ENCODE measurements around the gene TRUB2. TPM values are rescaled to one million over a fixed set of nuclear protein-coding genes. Genes with fewer than 3 reads are reported as not detected.

Gene TRUB2
- polyA plus RNA-seq, 2 donors, result 12.5 to 18.8 TPM

DNA sequence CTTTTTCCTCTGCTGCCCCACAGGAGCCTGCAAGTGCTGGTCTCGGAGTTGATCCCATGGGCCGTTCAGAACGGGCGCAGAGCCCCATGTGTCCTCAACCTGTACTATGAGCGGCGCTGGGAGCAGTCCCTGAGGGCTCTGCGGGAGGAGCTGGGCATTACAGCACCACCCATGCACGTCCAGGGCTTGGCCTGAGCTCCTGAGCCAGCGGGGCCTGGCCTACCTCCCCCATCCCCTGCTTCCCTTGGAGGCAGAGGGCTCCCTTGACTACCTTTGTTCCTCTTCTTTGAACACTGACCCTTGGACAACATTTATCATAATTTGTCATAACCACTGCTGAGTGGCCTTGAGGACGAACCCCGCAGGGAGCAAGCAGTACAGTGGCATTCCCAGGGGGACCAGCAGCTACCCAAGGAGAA lies 11.2 kb upstream of the TRUB2 start:
- no peak overlapping the region for H3K4me3 ChIP-seq (ENCODE audit: low read depth in 1 of 2, low read length in 2 of 2)
- H3K36me3 ChIP-seq (ENCODE audit: control insufficient read depth in 2 of 2, insufficient read depth in 2 of 2, low read length in 1 of 2), result peaks cover 11 to 21% of the 10 kb centered on the region in 2 donors
- H3K9me3 ChIP-seq (ENCODE audit: control insufficient read depth in 2 of 2, insufficient read depth in 1 of 2, low read depth in 1 of 2, low read length in 1 of 2), result no peaks in the 10 kb centered on the region
- H3K27me3 ChIP-seq (ENCODE audit: control insufficient read depth in 1 of 2, insufficient read depth in 2 of 2, low read length in 2 of 2), result no peaks in the 10 kb centered on the region
- WGBS, 2 donors, result 84% methylated on average over 11 of the region's 11 CpGs
- peaks cover 0 to 3% of the 10 kb centered on the region in 2 donors for H3K4me1 ChIP-seq (ENCODE audit: control insufficient read depth in 2 of 2, insufficient read depth in 2 of 2, low read length in 1 of 2)
- no peak overlapping the region for H3K27ac ChIP-seq (ENCODE audit: low read depth in 2 of 2, low read length in 1 of 2)

DNA sequence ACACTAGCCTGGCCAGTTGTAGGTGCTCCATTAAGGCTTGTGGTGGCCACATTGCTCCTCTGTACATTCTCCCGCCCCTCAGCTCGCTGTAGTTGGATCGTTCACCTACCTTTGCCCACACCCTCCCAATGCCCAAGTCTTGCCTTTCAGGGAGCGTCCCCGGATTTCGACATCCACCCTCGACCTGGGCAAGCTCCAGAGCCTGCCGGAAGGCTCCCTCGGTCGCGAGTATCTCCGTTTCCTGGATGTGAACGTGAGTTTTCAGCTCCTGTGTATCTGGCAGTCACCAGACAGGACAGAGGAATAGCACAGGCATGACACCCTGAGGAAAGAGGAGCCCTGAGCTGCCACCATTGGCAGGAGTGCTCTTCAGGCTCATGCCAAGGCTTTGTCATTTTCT lies 3.4 kb upstream of the TRUB2 start:
- no peaks in the 10 kb centered on the region for H3K9me3 ChIP-seq (ENCODE audit: control insufficient read depth in 2 of 2, insufficient read depth in 1 of 2, low read depth in 1 of 2, low read length in 1 of 2)
- H3K27me3 ChIP-seq (ENCODE audit: control insufficient read depth in 1 of 2, insufficient read depth in 2 of 2, low read length in 2 of 2), result no peaks in the 10 kb centered on the region
- 67 to 68% methylated on average over 13 of the region's 13 CpGs for WGBS, 2 donors
- peak overlapping the region; percentile 57 to 87 for H3K27ac ChIP-seq (ENCODE audit: low read depth in 2 of 2, low read length in 1 of 2)
- H3K36me3 ChIP-seq (ENCODE audit: control insufficient read depth in 2 of 2, insufficient read depth in 2 of 2, low read length in 1 of 2), result peaks cover 3 to 8% of the 10 kb centered on the region in 2 donors
- no peak overlapping the region for H3K4me3 ChIP-seq (ENCODE audit: low read depth in 1 of 2, low read length in 2 of 2)
- H3K4me1 ChIP-seq (ENCODE audit: control insufficient read depth in 2 of 2, insufficient read depth in 2 of 2, low read length in 1 of 2), result peaks cover 0 to 11% of the 10 kb centered on the region in 2 donors

DNA sequence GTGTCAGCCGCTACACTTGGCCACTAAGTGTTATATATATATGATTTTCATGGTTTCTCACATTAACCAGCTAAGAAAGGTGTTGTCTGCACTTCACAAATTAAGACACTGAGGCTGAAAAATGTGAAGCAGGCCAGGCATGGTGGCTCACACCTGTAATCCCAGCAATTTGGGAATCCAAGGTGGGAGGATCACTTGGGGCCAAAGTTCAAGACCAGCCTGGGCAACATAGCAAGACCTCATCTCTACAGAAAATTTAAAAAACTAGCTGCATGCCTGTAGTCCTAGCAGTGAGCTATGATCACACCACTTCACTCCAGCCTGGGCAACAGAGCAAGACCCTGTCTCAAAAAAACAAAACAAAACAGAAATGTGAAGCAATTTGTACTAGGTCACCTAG lies 2.2 kb upstream of the TRUB2 start:
- H3K4me3 ChIP-seq (ENCODE audit: low read depth in 1 of 2, low read length in 2 of 2), result no peak overlapping the region
- 92 to 97% methylated on average over 1 of the region's 1 CpG for whole genome bisulfite sequencing, 2 donors
- no peak overlapping the region for H3K27ac ChIP-seq (ENCODE audit: low read depth in 2 of 2, low read length in 1 of 2)
- no peaks in the 10 kb centered on the region for H3K9me3 ChIP-seq (ENCODE audit: control insufficient read depth in 2 of 2, insufficient read depth in 1 of 2, low read depth in 1 of 2, low read length in 1 of 2)
- H3K4me1 ChIP-seq (ENCODE audit: control insufficient read depth in 2 of 2, insufficient read depth in 2 of 2, low read length in 1 of 2), result peaks cover 0 to 11% of the 10 kb centered on the region in 2 donors
- peaks cover 3 to 8% of the 10 kb centered on the region in 2 donors for H3K36me3 ChIP-seq (ENCODE audit: control insufficient read depth in 2 of 2, insufficient read depth in 2 of 2, low read length in 1 of 2)
- H3K27me3 ChIP-seq (ENCODE audit: control insufficient read depth in 1 of 2, insufficient read depth in 2 of 2, low read length in 2 of 2), result no peaks in the 10 kb centered on the region

DNA sequence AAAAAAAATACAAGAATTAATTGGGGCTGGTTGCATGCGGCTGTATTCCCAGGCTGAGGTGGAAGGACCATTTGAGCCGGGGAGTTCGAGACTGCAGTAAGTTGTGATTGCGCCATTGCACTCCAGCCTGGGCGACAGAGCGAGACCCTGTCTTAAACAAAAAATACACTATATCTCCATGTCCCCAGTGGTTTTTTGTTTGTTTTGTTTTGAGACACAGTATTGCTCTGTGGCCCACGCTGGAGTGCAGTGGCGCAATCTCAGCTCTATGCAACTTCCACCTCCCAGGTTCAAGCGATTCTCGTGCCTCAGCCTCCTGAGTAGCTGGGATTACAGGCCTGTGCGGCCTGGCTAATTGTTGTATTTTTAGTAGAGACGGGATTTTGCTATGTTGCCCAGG lies 1.5 kb upstream of the TRUB2 start:
- Histone ChIP-seq H3K4me3 (ENCODE audit: low read depth in 1 of 2, low read length in 2 of 2) (peak overlapping the region in 1 of 2 donors; percentile 99), H3K27ac (ENCODE audit: low read depth in 2 of 2, low read length in 1 of 2) (no peak overlapping the region), H3K27me3 (ENCODE audit: control insufficient read depth in 1 of 2, insufficient read depth in 2 of 2, low read length in 2 of 2) (no peaks in the 10 kb centered on the region), H3K4me1 (ENCODE audit: control insufficient read depth in 2 of 2, insufficient read depth in 2 of 2, low read length in 1 of 2) (peaks cover 0 to 11% of the 10 kb centered on the region in 2 donors), H3K9me3 (ENCODE audit: control insufficient read depth in 2 of 2, insufficient read depth in 1 of 2, low read depth in 1 of 2, low read length in 1 of 2) (no peaks in the 10 kb centered on the region), H3K36me3 (ENCODE audit: control insufficient read depth in 2 of 2, insufficient read depth in 2 of 2, low read length in 1 of 2) (peaks cover 3 to 8% of the 10 kb centered on the region in 2 donors)
- WGBS, 2 donors, result 85 to 88% methylated on average over 12 of the region's 12 CpGs

DNA sequence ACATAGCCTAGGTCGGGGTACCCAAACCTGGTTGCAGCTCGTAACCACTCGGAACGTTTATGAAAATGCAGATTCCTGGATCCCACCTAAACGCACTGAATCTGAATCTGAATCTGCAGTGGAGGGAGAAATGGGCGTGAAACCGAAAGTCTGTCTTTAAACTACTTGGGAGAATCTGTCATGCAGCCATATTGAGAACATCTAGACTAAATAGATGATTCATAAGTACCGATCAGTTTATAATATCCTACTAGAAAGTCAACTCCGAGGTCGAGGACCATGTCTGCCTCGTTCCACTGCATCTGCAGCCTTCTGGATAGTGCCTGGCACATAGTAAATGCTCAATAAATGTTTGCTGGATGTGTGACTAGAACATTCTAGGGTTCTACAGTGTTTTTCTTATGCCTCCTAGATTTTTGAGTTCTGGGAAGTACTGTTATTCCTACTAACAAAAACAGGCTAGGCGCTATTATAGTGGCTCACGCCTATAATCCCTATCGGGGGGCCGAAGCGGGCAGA lies 1.0 kb upstream of the TRUB2 start:
- H3K4me1 ChIP-seq (ENCODE audit: control insufficient read depth in 2 of 2, insufficient read depth in 2 of 2, low read length in 1 of 2), result peaks cover 0 to 8% of the 10 kb centered on the region in 2 donors
- H3K9me3 ChIP-seq (ENCODE audit: control insufficient read depth in 2 of 2, insufficient read depth in 1 of 2, low read depth in 1 of 2, low read length in 1 of 2), result no peaks in the 10 kb centered on the region
- H3K27ac ChIP-seq (ENCODE audit: low read depth in 2 of 2, low read length in 1 of 2), result peak overlapping the region; percentile 95 to 100
- peaks cover 3 to 5% of the 10 kb centered on the region in 2 donors for H3K36me3 ChIP-seq (ENCODE audit: control insufficient read depth in 2 of 2, insufficient read depth in 2 of 2, low read length in 1 of 2)
- WGBS, 2 donors, result 20 to 22% methylated on average over 16 of the region's 16 CpGs
- peak overlapping the region; percentile 93 to 99 for H3K4me3 ChIP-seq (ENCODE audit: low read depth in 1 of 2, low read length in 2 of 2)
- H3K27me3 ChIP-seq (ENCODE audit: control insufficient read depth in 1 of 2, insufficient read depth in 2 of 2, low read length in 2 of 2), result no peaks in the 10 kb centered on the region

DNA sequence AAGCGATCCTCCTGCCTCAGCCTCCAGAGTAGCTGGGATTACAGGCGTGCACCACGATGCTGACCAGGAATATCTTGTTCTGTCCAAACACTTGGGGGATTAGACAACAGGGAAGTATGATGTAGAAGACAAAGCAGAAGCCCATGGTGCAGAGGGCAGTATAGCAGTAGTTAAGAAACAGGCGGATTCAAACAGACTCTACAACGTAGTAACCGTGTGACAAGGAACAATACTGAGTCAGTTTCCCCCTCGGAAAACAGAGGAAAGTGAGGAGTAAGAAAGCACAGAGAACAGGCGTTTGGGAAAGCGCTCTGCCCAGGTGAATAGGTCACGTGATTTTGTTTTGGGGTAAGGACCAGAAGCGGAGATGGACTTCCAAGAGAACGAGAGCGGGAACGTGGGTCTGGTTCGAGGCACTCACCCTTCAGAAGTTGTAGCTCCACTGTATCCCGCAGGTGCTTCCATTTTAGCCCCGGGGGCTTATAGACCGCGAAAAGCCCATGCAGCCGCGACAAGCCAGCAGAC lies 306 bp downstream of the TRUB2 start:
- H3K36me3 ChIP-seq (ENCODE audit: control insufficient read depth in 2 of 2, insufficient read depth in 2 of 2, low read length in 1 of 2), result peaks cover 3 to 8% of the 10 kb centered on the region in 2 donors
- H3K27me3 ChIP-seq (ENCODE audit: control insufficient read depth in 1 of 2, insufficient read depth in 2 of 2, low read length in 2 of 2), result no peaks in the 10 kb centered on the region
- peak overlapping the region; percentile 95 to 100 for H3K27ac ChIP-seq (ENCODE audit: low read depth in 2 of 2, low read length in 1 of 2)
- H3K4me3 ChIP-seq (ENCODE audit: low read depth in 1 of 2, low read length in 2 of 2), result peak overlapping the region; percentile 93 to 99
- H3K4me1 ChIP-seq (ENCODE audit: control insufficient read depth in 2 of 2, insufficient read depth in 2 of 2, low read length in 1 of 2), result peaks cover 0 to 8% of the 10 kb centered on the region in 2 donors
- no peaks in the 10 kb centered on the region for H3K9me3 ChIP-seq (ENCODE audit: control insufficient read depth in 2 of 2, insufficient read depth in 1 of 2, low read depth in 1 of 2, low read length in 1 of 2)
- 1 to 2% methylated on average over 21 of the region's 21 CpGs for WGBS, 2 donors

DNA sequence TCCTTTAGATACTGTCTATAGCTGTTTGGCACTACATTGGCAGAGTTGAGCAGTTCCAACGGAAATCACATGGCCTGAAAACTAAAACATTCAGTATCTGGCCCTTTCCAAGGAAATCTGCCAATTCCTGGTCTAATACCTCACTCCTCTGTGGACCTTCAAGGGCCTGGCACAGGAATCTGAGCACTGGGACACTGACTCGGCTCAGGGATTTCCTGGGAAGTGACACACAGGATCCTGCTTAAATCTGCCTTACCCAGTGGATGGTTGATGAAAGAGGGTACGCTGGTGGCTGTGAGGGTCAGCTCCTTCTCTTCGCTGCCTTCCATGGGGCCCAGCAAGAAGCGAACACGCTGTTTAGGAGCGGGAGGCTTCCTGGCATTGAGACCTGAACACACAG lies 904 bp downstream of the TRUB2 start:
- H3K4me1 ChIP-seq (ENCODE audit: control insufficient read depth in 2 of 2, insufficient read depth in 2 of 2, low read length in 1 of 2), result peaks cover 0 to 8% of the 10 kb centered on the region in 2 donors
- peaks cover 3 to 12% of the 10 kb centered on the region in 2 donors for H3K36me3 ChIP-seq (ENCODE audit: control insufficient read depth in 2 of 2, insufficient read depth in 2 of 2, low read length in 1 of 2)
- peak overlapping the region in 1 of 2 donors; percentile 99 for H3K4me3 ChIP-seq (ENCODE audit: low read depth in 1 of 2, low read length in 2 of 2)
- WGBS, 2 donors, result 78 to 80% methylated on average over 7 of the region's 7 CpGs
- peak overlapping the region in 1 of 2 donors; percentile 63 for H3K27ac ChIP-seq (ENCODE audit: low read depth in 2 of 2, low read length in 1 of 2)
- no peaks in the 10 kb centered on the region for H3K9me3 ChIP-seq (ENCODE audit: control insufficient read depth in 2 of 2, insufficient read depth in 1 of 2, low read depth in 1 of 2, low read length in 1 of 2)
- no peaks in the 10 kb centered on the region for H3K27me3 ChIP-seq (ENCODE audit: control insufficient read depth in 1 of 2, insufficient read depth in 2 of 2, low read length in 2 of 2)

DNA sequence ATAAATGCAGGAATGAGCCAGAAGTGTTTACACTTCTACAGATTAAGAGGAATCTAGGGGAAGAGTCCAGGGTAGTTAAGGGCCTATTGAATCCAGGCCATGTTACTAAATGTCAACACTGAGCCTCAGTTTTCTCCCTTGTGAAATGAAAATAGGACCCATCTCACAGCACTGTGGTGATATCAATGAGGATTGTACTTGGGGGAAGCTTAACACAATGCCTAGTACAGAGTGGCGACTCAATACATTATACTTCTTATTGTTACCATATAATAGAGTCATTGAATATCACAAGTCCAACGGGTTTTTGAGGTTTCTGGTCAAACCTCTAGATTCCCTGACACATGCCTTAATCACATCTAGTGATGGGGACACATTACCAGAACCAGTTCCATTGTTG lies 4.6 kb downstream of the TRUB2 start:
- Histone ChIP-seq H3K9me3 (ENCODE audit: control insufficient read depth in 2 of 2, insufficient read depth in 1 of 2, low read depth in 1 of 2, low read length in 1 of 2) (no peaks in the 10 kb centered on the region), H3K27ac (ENCODE audit: low read depth in 2 of 2, low read length in 1 of 2) (peak overlapping the region; percentile 57 to 78), H3K4me1 (ENCODE audit: control insufficient read depth in 2 of 2, insufficient read depth in 2 of 2, low read length in 1 of 2) (peaks cover 0 to 5% of the 10 kb centered on the region in 2 donors), H3K36me3 (ENCODE audit: control insufficient read depth in 2 of 2, insufficient read depth in 2 of 2, low read length in 1 of 2) (peaks cover 0 to 24% of the 10 kb centered on the region in 2 donors), H3K27me3 (ENCODE audit: control insufficient read depth in 1 of 2, insufficient read depth in 2 of 2, low read length in 2 of 2) (no peaks in the 10 kb centered on the region), H3K4me3 (ENCODE audit: low read depth in 1 of 2, low read length in 2 of 2) (no peak overlapping the region)
- 61 to 71% methylated on average over 2 of the region's 2 CpGs for WGBS, 2 donors

DNA sequence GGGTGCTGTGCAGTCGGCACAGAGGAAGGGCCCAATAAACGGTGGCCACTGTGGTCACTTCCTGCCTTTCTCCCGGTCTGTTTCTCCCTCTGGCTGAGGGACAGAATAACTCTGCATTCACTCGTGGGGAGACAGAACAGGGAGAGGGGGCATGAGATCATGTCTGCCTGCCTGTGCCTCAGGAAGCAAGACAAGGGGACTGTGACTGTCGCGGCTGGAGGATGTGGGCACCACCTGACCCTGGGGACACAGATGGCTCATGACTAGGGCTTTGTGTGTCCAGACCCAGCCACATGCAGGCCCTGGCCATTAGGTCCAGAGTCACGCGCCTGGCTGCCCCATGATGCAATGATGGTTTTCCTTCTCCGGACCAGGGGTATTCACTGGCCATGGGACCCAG lies 5.8 kb downstream of the TRUB2 start:
- 77 to 82% methylated on average over 9 of the region's 9 CpGs for WGBS, 2 donors
- H3K9me3 ChIP-seq (ENCODE audit: control insufficient read depth in 2 of 2, insufficient read depth in 1 of 2, low read depth in 1 of 2, low read length in 1 of 2), result no peaks in the 10 kb centered on the region
- H3K4me1 ChIP-seq (ENCODE audit: control insufficient read depth in 2 of 2, insufficient read depth in 2 of 2, low read length in 1 of 2), result peaks cover 0 to 2% of the 10 kb centered on the region in 2 donors
- H3K27me3 ChIP-seq (ENCODE audit: control insufficient read depth in 1 of 2, insufficient read depth in 2 of 2, low read length in 2 of 2), result no peaks in the 10 kb centered on the region
- no peak overlapping the region for H3K27ac ChIP-seq (ENCODE audit: low read depth in 2 of 2, low read length in 1 of 2)
- H3K36me3 ChIP-seq (ENCODE audit: control insufficient read depth in 2 of 2, insufficient read depth in 2 of 2, low read length in 1 of 2), result peaks cover 0 to 25% of the 10 kb centered on the region in 2 donors
- H3K4me3 ChIP-seq (ENCODE audit: low read depth in 1 of 2, low read length in 2 of 2), result no peak overlapping the region

DNA sequence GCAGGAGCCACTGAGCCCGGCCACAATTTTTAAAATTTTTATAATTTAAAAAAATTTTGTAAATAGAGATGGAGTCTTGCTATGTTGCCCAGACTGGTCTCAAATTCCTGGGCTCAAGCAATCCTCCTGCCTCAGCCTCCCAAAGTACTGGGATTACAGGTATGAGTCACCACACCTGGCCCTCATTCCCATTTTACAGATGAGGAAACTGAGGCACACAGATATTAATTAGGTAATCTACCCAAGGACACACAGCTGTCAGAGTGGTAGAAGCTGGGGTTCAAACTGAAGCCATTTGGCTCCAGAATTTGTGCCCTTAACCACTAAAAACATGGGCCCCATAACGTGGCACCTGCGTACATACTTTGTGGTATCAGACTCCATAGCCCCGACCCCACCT lies 7.5 kb downstream of the TRUB2 start:
- H3K9me3 ChIP-seq (ENCODE audit: control insufficient read depth in 2 of 2, insufficient read depth in 1 of 2, low read depth in 1 of 2, low read length in 1 of 2), result no peaks in the 10 kb centered on the region
- H3K27ac ChIP-seq (ENCODE audit: low read depth in 2 of 2, low read length in 1 of 2), result no peak overlapping the region
- H3K4me3 ChIP-seq (ENCODE audit: low read depth in 1 of 2, low read length in 2 of 2), result no peak overlapping the region
- H3K27me3 ChIP-seq (ENCODE audit: control insufficient read depth in 1 of 2, insufficient read depth in 2 of 2, low read length in 2 of 2), result no peaks in the 10 kb centered on the region
- H3K36me3 ChIP-seq (ENCODE audit: control insufficient read depth in 2 of 2, insufficient read depth in 2 of 2, low read length in 1 of 2), result peaks cover 3 to 39% of the 10 kb centered on the region in 2 donors
- no peaks in the 10 kb centered on the region for H3K4me1 ChIP-seq (ENCODE audit: control insufficient read depth in 2 of 2, insufficient read depth in 2 of 2, low read length in 1 of 2)
- WGBS, 2 donors, result 96 to 98% methylated on average over 4 of the region's 4 CpGs
